Mesenchymal stem cell (in vitro differentiated cells and primary cell): Measurements from ENCODE around the gene SGCA.
A peak's percentile ranks its signal among the peaks of the same experiment; 100 is the strongest.

Experiments
- DNase-seq: peaks from one replicate; pipeline ENCODE4 v3.0.0-alpha.2; 2013
- H2AFZ ChIP-seq: one replicate; pipeline ENCODE4 v1.6.1; 2013; ENCODE audit warnings: low read depth, mild to moderate bottlenecking, control low read depth, inconsistent platforms, low read length, moderate library complexity
- H2AK5ac ChIP-seq: 2 replicates; pipeline ENCODE4 v1.6.1; 2013; ENCODE audit warnings: low read length, moderate library complexity, mild to moderate bottlenecking, inconsistent platforms; ENCODE audit not compliant: severe bottlenecking
- H2BK120ac ChIP-seq: one replicate; pipeline ENCODE4 v1.6.1; 2013; ENCODE audit warnings: low read depth, mild to moderate bottlenecking, inconsistent platforms, low read length, moderate library complexity
- H2BK12ac ChIP-seq, 2 experiments: one replicate each; pipeline ENCODE4 v1.6.1; 2013; ENCODE audit warnings: inconsistent platforms in 2 of 2, low read length in 2 of 2, mild to moderate bottlenecking in 2 of 2, moderate library complexity in 2 of 2, control low read depth in 1 of 2
- H2BK15ac ChIP-seq: one replicate; pipeline ENCODE4 v1.6.1; 2013; ENCODE audit warnings: mild to moderate bottlenecking, low read depth, inconsistent platforms; ENCODE audit not compliant: poor library complexity, severe bottlenecking
- H2BK5ac ChIP-seq: 2 replicates; pipeline ENCODE4 v1.6.1; 2013; ENCODE audit warnings: low read depth, mild to moderate bottlenecking, low read length, control low read depth, inconsistent platforms; ENCODE audit not compliant: poor library complexity, severe bottlenecking
- H3K14ac ChIP-seq, 2 experiments: one replicate each; pipeline ENCODE4 v1.6.1; 2013; ENCODE audit warnings: inconsistent platforms in 2 of 2, low read length in 2 of 2, control low read depth in 1 of 2, mild to moderate bottlenecking in 1 of 2, moderate library complexity in 1 of 2
- H3K18ac ChIP-seq, 2 experiments: one replicate each; pipeline ENCODE4 v1.6.1; 2013; ENCODE audit warnings: inconsistent platforms in 2 of 2, low read length in 2 of 2, control low read depth in 1 of 2, low read depth in 1 of 2, mild to moderate bottlenecking in 1 of 2
- H3K23ac ChIP-seq, 2 experiments: one replicate each; pipeline ENCODE4 v1.6.1; 2013; ENCODE audit warnings: inconsistent platforms in 2 of 2, low read length in 2 of 2, mild to moderate bottlenecking in 2 of 2, moderate library complexity in 2 of 2, control low read depth in 1 of 2
- H3K27ac ChIP-seq: 2 replicates; pipeline ENCODE4 v1.5.1; 2013; ENCODE audit warnings: mild to moderate bottlenecking, moderate library complexity, low read length, control low read depth, inconsistent platforms; ENCODE audit not compliant: poor library complexity, severe bottlenecking
- H3K27me3 ChIP-seq, 2 experiments: 2 replicates each; pipeline versions ENCODE4 v1.6.1 to v1.7.0; 2013; ENCODE audit warnings: low read length in 2 of 2, mild to moderate bottlenecking in 2 of 2, moderate library complexity in 2 of 2, control low read depth in 1 of 2, inconsistent platforms in 1 of 2; ENCODE audit not compliant: control insufficient read depth in 1 of 2, insufficient read depth in 1 of 2
- H3K36me3 ChIP-seq, 2 experiments: 2 replicates each; pipeline versions ENCODE4 v1.6.1 to v1.7.0; 2013; ENCODE audit warnings: low read length in 2 of 2, control low read depth in 1 of 2, inconsistent platforms in 1 of 2, low read depth in 1 of 2, mild to moderate bottlenecking in 1 of 2; ENCODE audit not compliant: insufficient read depth in 2 of 2, control insufficient read depth in 1 of 2
- H3K4ac ChIP-seq, 2 experiments: one replicate each; pipeline ENCODE4 v1.6.1; 2013; ENCODE audit warnings: inconsistent platforms in 2 of 2, low read length in 2 of 2, mild to moderate bottlenecking in 2 of 2, moderate library complexity in 2 of 2, control low read depth in 1 of 2, low read depth in 1 of 2
- H3K4me1 ChIP-seq: 2 replicates; pipeline ENCODE4 v1.6.1; 2013; ENCODE audit warnings: low read depth, low read length, control low read depth; ENCODE audit not compliant: control insufficient read depth, insufficient read depth
- H3K4me2 ChIP-seq: 2 replicates; pipeline ENCODE4 v1.6.1; 2013; ENCODE audit warnings: low read length, mild to moderate bottlenecking, inconsistent platforms; ENCODE audit not compliant: poor library complexity, severe bottlenecking
- H3K4me3 ChIP-seq, 2 experiments: 2 replicates each; pipeline versions ENCODE4 v1.5.1 to v1.7.0; 2013; ENCODE audit warnings: low read length in 2 of 2, mild to moderate bottlenecking in 2 of 2, control low read depth in 1 of 2, low read depth in 1 of 2; ENCODE audit not compliant: insufficient read depth in 1 of 2
- H3K79me1 ChIP-seq: replicated peaks from 2 replicates; pipeline ENCODE4 v1.6.1; 2013; ENCODE audit warnings: mild to moderate bottlenecking, control low read depth, low read length, inconsistent platforms; ENCODE audit not compliant: poor library complexity, severe bottlenecking
- H3K9ac ChIP-seq: 2 replicates; pipeline ENCODE4 v1.7.0; 2013; ENCODE audit warnings: mild to moderate bottlenecking, low read length, moderate library complexity
- H3K9me3 ChIP-seq: 2 replicates; pipeline ENCODE4 v1.7.0; 2013; ENCODE audit warnings: mild to moderate bottlenecking, low read length; ENCODE audit not compliant: control insufficient read depth
- H4K8ac ChIP-seq: one replicate; pipeline ENCODE4 v1.6.1; 2013; ENCODE audit warnings: inconsistent platforms, mild to moderate bottlenecking, low read length, moderate library complexity
- H4K91ac ChIP-seq: one replicate; pipeline ENCODE4 v1.6.1; 2013; ENCODE audit warnings: mild to moderate bottlenecking, low read length, inconsistent platforms
- WGBS: methylation state at CpG from one replicate; pipeline ENCODE4 v1.1.7; 2013; ENCODE audit warnings: mixed read lengths; 5-methylcytosine and 5-hydroxymethylcytosine counted together

The SGCA gene

GRCh38 chr17:50169881-50170459 is 4.2 kb downstream of the SGCA start:
- Histone ChIP-seq H3K9ac (no peak overlapping the region), H2BK12ac (peak overlapping the region in 1 of 2 experiments; percentile 59), H3K4ac (no peak overlapping the region), H3K18ac (no peak overlapping the region), H3K4me3 (no peak overlapping the region), H4K91ac (no peak overlapping the region), H2BK120ac (no peak overlapping the region), H3K27ac (no peak overlapping the region), H3K4me1 (peaks cover 27% of the 10 kb centered on the region), H2BK15ac (no peak overlapping the region), H2BK5ac (no peak overlapping the region), H3K23ac (no peak overlapping the region), H2AK5ac (peak overlapping the region; percentile 82), H3K79me1 (peaks cover 5% of the 10 kb centered on the region), H3K36me3 (peaks cover 0 to 4% of the 10 kb centered on the region in 2 experiments), H3K14ac (peak overlapping the region in 1 of 2 experiments; percentile 62), H3K27me3 (no peaks in the 10 kb centered on the region), H3K4me2 (no peak overlapping the region), H2AFZ (no peak overlapping the region), H3K9me3 (no peaks in the 10 kb centered on the region), H4K8ac (no peak overlapping the region)
- WGBS = 86% methylated on average over 9 of the region's 9 CpGs
- no peak for DNase-seq

GRCh38 chr17:50170662-50171370 is 5.0 kb downstream of the SGCA start:
- Histone ChIP-seq H4K8ac (no peak overlapping the region), H3K14ac (no peak overlapping the region), H3K23ac (no peak overlapping the region), H3K4ac (no peak overlapping the region), H3K4me2 (no peak overlapping the region), H3K36me3 (peaks cover 0 to 7% of the 10 kb centered on the region in 2 experiments), H3K27me3 (no peaks in the 10 kb centered on the region), H3K9ac (no peak overlapping the region), H3K79me1 (peaks cover 5% of the 10 kb centered on the region), H2BK12ac (no peak overlapping the region), H2BK5ac (no peak overlapping the region), H4K91ac (no peak overlapping the region), H3K4me3 (no peak overlapping the region), H2BK15ac (no peak overlapping the region), H2BK120ac (no peak overlapping the region), H3K18ac (no peak overlapping the region), H3K9me3 (no peaks in the 10 kb centered on the region), H3K4me1 (peaks cover 36% of the 10 kb centered on the region), H3K27ac (no peak overlapping the region), H2AK5ac (peak overlapping the region; percentile 82), H2AFZ (no peak overlapping the region)
- WGBS = 80% methylated on average over 8 of the region's 10 CpGs
- no peak for DNase-seq

GRCh38 chr17:50171371-50172071 is 5.7 kb downstream of the SGCA start:
- Histone ChIP-seq H2AFZ (no peak overlapping the region), H3K14ac (peak overlapping the region in 1 of 2 experiments; percentile 44), H3K27me3 (no peaks in the 10 kb centered on the region), H3K23ac (no peak overlapping the region), H3K9me3 (no peaks in the 10 kb centered on the region), H3K4me1 (peaks cover 40% of the 10 kb centered on the region), H2BK12ac (peak overlapping the region in 1 of 2 experiments; percentile 66), H3K18ac (peak overlapping the region in 1 of 2 experiments; percentile 13), H3K36me3 (peaks cover 0 to 7% of the 10 kb centered on the region in 2 experiments), H3K9ac (no peak overlapping the region), H4K8ac (no peak overlapping the region), H2BK15ac (no peak overlapping the region), H2AK5ac (peak overlapping the region; percentile 84), H3K4ac (no peak overlapping the region), H4K91ac (peak overlapping the region; percentile 1), H2BK5ac (no peak overlapping the region), H3K4me3 (no peak overlapping the region), H3K4me2 (no peak overlapping the region), H3K27ac (no peak overlapping the region), H3K79me1 (peaks cover 5% of the 10 kb centered on the region), H2BK120ac (no peak overlapping the region)
- 95% methylated on average over 17 of the region's 17 CpGs for WGBS
- no peak for DNase-seq

GRCh38 chr17:50172130-50172529 is 6.3 kb downstream of the SGCA start:
- no peak overlapping the region for H2BK15ac ChIP-seq
- no peak overlapping the region for H2BK120ac ChIP-seq

More at GRCh38 chr17:50172130-50172529, 6.3 kb downstream of the SGCA start:
- H3K27me3 ChIP-seq = no peaks in the 10 kb centered on the region
- H3K9me3 ChIP-seq = no peaks in the 10 kb centered on the region
- H3K18ac ChIP-seq = peak overlapping the region in 1 of 2 experiments; percentile 13
- no peak overlapping the region for H3K4me2 ChIP-seq
- peak overlapping the region; percentile 53 for H3K27ac ChIP-seq
- no peak overlapping the region for H3K23ac ChIP-seq
- H2BK5ac ChIP-seq = peak overlapping the region; percentile 50
- no peak overlapping the region for H3K9ac ChIP-seq
- H3K14ac ChIP-seq = no peak overlapping the region
- no peak overlapping the region for H3K4ac ChIP-seq
- no peak overlapping the region for H3K4me3 ChIP-seq
- peaks cover 0 to 7% of the 10 kb centered on the region in 2 experiments for H3K36me3 ChIP-seq
- peak overlapping the region; percentile 59 to 66 for H2BK12ac ChIP-seq
- H3K4me1 ChIP-seq = peaks cover 46% of the 10 kb centered on the region
- peaks cover 5% of the 10 kb centered on the region for H3K79me1 ChIP-seq
- peak overlapping the region; percentile 1 for H4K91ac ChIP-seq
- H2AK5ac ChIP-seq = peak overlapping the region; percentile 84
- no peak overlapping the region for H2AFZ ChIP-seq
- 94% methylated on average over 7 of the region's 11 CpGs for WGBS
- DNase-seq = no peak
- H4K8ac ChIP-seq = no peak overlapping the region
